Measurements from ENCODE around the gene ARMC7. TPM values are rescaled to one million over a fixed set of nuclear protein-coding genes. Genes with fewer than 3 reads are reported as not detected.

ARMC7 gene
- total RNA-seq, 1 donor from 2014 or later: 8.0 TPM

DNA sequence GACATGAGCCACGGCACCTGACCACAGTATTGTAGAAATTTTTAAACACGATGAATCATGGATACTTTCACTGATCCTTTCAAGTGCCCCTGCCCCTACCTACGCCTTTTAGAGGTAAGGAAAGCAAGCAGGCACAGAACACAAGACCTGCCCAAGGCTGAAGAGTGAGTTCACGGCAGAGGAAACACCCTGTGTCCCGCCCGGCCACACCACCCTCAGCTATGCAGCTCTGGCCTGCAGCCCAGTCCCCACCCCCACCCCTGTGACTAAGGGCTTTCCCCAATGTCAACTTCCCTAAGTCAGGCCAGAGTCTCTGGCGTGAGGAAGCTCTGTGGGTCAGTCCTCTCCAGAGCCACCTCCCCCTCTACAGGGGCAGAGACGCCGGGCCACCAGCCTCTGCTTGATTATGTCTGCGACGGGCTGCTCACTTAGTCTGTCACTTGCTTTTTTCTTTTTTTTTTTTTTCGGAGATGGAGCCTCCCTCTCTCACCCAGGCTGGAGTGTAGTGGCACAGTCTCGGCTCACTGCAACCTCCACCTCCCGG lies 13.6 kb upstream of the ARMC7 start:
- intact Hi-C loops (cut with DNase I): no loop called here
- peak; percentile 91 for DNase-seq (ENCODE audit: low spot score)

DNA sequence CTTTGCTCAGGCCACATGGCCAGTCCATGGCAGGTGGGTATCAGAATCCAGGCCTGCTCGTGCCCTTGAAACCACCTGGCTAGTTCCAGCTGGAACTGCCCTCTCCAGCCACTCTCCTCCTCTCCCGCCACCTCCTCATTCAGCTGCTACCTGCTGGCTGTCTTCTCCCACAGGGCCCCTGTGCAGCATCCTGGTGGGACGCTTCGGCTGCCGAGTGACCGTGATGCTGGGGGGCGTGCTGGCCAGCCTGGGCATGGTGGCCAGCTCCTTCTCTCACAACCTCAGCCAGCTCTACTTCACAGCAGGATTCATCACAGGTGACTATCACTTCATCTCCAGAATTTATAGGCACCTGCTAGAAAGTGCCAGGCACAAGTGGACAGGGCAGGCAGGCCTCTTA lies 11.9 kb upstream of the ARMC7 start:
- intact Hi-C loops (cut with DNase I): no loop called here
- no peak for DNase-seq (ENCODE audit: low spot score)

DNA sequence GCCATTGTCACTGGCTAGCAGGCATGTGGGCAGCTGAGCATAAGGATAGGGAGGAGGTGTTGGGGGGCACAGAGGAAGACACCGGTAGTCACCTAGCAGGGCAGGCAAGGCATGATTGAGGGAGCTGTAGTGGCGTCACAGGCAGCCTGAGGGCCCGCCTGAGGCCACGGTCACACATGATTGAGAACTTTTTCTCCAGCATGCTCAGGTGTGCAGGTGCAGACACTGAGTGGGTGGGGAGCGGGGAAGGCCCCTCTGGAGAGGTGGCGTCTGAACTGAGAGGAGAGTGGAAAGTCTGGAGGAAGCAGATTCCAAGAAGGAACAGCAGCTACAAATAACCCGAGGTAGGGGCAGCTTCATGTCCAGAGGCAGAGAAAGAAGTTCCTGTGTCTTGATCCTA lies 10.9 kb upstream of the ARMC7 start:
- DNase-seq (ENCODE audit: low spot score): no peak
- intact Hi-C loops (cut with DNase I): no loop called here

DNA sequence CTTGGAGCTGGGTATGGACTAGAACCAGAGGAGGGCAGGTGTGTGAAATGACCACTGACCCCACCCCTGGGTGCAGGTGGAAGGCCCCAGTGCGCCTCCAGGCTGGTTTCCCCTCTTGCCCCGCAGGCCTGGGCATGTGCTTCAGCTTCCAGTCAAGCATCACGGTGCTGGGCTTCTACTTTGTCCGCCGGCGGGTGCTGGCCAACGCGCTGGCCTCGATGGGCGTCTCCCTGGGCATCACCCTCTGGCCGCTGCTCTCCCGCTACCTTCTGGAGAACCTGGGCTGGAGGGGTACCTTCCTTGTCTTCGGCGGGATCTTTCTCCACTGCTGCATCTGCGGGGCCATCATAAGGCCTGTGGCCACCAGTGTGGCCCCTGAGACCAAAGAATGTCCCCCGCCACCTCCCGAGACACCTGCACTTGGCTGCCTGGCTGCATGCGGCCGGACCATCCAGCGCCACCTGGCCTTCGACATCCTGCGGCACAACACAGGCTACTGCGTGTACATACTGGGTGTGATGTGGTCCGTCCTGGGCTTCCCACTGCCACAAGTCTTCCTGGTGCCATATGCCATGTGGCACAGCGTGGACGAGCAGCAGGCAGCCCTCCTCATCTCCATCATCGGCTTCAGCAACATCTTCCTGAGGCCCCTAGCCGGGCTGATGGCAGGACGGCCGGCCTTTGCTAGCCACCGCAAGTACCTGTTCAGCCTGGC lies 9.7 kb upstream of the ARMC7 start:
- DNase-seq (ENCODE audit: low spot score): no peak
- intact Hi-C loops (cut with DNase I): no loop called here

DNA sequence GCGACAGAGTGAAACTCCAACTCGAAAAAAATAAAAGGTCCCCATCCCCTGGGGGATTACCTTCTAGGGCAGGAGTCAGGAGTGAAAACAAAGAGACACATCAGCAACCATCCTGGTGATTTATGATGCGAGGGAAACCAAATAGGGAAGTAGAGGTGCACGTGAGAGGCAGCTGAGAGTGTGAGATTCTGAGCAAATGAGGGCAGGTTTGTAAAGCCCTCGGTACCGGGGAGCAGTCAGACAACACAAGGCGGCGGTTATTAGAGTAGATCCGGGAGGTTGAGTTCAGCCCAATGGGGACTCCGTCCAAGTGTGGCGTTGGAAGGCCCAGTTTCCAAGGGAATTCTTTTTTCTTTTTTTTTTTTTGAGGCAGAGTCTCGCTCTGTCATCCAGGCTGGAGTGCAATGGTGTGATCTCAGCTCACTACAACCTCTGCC lies 7.4 kb upstream of the ARMC7 start:
- no peak for DNase-seq (ENCODE audit: low spot score)
- intact Hi-C loops (cut with DNase I): no loop called here

DNA sequence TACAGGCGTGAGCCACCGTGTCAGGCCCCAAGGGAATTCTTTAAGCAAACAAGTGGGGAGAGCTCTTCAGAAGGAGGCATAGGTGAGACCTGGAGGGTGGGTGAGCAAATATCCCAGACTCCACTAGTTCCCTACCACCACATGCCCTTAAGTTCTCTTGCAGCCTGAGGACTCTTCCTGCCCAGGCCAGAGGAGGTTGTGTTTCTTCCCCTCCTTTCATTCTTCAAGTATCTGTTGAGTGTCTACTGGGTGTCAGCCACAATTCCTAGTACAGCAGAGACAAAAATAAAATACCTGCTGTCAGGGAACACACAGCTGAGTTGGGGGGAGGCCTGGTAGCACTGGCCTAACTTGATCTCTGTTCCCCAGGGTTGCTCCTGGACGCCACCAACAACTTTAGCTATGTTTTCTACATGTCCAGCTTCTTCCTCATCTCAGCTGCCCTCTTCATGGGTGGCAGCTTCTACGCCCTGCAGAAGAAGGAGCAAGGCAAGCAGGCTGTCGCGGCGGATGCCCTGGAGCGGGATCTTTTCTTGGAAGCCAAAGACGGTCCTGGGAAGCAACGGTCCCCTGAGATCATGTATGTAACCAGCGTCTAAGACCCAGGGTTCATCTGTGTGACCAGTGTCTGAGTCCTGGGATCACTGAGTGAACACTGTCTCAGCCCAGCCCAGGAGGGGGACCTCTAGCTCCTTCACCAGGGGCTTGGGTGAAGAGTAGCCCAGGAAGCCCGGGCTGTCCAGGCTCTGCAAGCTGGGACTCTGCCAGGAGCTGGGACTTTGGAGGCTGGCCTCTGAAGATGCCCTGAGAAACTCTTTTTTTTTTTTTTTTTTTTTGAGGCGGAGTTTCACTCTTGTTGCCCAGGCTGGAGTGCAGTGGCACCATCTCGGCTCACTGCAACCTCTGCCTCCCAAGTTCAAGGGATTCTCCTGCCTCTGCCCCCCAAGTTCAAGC lies 5.9 kb upstream of the ARMC7 start:
- intact Hi-C loops (cut with DNase I): no loop called here
- DNase-seq (ENCODE audit: low spot score): no peak

DNA sequence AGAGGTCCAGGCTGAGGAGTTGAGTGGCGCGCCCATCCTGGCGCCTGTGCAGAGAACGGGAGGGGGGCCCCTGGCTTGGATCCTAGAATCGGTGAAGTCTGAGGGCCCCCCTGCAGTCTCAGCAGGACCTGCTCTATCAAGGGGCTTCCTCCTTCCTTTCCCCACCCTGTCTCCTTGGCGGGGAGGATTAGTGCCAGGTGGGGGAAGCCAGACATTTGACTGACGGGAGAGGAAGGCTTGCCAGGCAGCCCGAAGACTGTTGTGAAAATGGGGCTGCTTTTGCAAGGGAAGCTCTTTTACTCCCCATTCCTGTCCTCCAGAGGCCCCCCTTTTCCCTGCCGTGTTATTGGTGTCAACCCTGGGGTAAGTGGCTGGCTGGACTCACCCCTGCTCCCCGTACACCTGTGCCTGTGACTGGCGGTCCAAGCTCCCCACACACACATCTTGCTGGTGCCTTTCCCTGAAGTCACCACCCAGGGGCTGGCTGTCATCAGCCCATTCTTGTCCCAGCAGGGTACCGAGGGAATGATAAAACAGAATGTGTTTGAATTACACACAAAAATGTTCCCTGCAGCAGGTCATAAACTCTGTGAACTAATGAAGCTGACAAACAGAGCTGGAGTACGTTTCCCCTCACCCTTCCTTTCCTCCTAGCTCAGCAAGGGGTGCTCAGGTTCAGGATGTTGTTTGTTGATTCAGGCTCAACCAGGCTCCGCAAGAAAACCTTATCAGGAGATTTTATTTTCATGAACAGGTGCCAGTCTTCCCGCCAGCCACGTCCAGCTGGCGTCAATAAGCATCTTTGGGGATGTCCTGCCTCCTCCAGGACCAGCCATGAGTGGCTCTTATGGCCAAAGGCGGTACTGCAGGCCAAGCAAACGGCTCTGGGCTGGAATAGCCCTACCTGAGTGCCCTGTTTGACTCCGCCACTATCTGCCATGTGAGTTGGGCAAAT lies 4.4 kb upstream of the ARMC7 start:
- DNase-seq (ENCODE audit: low spot score): no peak
- intact Hi-C loops (cut with DNase I): no loop called here

DNA sequence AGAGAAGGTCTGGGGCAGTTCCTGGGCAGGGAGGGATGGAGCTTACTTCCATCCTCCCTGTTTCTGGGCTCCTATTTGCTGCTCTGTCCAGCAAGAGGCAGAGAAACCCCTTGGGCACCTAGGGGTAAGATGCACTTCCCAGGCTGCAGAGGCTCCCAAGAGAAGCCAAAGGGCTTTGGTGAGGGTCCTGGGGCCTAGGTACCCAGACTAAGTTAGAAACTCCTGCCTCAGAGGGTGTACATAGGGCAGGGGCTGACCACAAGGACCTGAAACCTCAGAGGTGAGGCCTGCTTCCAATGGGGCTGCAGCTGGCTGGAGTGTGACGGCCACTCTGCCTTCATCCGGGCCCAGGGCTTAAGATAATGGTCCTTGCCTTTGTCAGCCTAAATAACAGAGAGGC lies 1.6 kb upstream of the ARMC7 start:
- no peak for DNase-seq (ENCODE audit: low spot score)
- intact Hi-C loops (cut with DNase I): no loop called here

DNA sequence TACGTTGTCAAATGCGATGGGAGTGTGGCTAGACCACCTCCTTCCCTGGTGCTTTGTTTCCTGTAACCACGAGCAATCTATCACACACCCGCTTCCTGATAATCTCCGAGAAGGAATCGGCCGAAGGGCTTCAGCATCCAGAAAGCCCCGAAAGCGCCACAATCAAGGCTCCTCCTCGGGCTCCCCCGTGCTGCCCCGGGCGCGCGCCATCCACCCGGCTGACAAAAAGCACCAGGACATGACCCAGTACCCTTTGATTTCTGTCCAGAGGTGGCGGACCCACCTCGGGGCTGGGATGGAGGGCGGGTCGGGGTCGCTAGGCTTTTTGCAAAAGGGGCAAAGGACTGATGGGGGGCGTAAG lies 743 bp upstream of the ARMC7 start:
- intact Hi-C loops (cut with DNase I): no loop called here
- no peak for DNase-seq (ENCODE audit: low spot score)

DNA sequence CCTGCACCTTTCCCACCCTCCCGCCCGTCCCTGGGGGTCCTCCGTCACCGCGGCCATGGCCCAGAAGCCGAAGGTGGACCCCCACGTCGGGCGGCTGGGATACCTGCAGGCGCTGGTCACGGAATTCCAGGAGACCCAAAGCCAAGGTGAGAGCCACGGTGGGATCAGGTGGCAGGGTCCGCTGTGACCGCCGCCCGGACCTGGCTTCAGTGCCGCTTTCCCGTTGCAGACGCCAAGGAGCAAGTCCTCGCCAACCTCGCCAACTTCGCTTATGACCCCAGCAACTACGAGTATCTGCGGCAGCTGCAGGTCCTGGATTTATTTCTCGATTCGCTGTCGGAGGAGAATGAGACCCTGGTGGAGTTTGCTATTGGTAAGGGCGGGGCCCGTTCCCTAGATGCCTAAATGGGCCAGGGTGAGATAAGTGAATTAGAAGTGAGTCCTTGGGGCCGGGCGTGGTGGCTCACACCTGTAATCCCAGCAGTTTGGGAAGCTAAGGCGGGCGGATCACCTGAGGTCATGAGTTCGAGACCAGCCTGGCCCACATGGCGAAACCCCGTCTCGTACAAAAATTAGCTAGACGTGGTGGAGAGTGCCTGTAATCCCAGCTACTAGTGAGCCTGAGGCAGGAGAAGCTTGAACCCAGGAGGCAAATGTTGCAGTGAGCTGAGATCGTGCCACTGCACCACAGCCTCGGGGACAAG lies 617 bp downstream of the ARMC7 start:
- DNase-seq (ENCODE audit: low spot score): no peak
- intact Hi-C loops (cut with DNase I): loop anchor here (5.0 kb wide), 2 partner anchors 42 to 148 kb away; partner anchors contain the start of gene JPT1

DNA sequence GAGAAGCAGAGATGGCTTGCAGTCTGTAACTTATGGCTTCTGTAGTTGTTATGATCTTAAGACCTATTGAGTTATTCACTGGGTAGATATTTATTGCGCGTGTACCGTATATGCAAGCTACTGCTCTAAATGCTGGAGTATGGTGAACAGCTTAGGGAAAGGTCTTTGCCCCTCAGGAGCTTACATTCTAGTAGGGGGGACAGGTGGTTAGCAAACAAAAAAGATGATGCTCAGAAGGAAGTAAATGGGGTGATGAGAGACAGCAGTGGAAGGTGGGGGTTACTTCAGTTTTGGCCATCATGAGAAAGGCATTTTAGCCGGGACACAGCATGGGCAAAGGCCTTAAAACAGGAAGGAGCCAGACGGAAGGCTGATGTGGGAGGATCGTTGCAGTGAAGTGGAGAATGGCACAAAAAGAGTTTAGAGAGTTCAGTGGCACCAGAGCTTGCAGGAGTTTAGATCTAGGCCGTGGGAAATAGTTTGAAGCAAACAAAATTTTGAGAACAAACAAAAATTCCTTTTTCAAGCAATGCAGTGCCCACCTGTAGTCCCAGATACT lies 2.1 kb downstream of the ARMC7 start:
- intact Hi-C loops (cut with DNase I): loop anchor here (5.0 kb wide), 2 partner anchors 40 to 150 kb away; partner anchors contain the start of gene JPT1
- no peak for DNase-seq (ENCODE audit: low spot score)

DNA sequence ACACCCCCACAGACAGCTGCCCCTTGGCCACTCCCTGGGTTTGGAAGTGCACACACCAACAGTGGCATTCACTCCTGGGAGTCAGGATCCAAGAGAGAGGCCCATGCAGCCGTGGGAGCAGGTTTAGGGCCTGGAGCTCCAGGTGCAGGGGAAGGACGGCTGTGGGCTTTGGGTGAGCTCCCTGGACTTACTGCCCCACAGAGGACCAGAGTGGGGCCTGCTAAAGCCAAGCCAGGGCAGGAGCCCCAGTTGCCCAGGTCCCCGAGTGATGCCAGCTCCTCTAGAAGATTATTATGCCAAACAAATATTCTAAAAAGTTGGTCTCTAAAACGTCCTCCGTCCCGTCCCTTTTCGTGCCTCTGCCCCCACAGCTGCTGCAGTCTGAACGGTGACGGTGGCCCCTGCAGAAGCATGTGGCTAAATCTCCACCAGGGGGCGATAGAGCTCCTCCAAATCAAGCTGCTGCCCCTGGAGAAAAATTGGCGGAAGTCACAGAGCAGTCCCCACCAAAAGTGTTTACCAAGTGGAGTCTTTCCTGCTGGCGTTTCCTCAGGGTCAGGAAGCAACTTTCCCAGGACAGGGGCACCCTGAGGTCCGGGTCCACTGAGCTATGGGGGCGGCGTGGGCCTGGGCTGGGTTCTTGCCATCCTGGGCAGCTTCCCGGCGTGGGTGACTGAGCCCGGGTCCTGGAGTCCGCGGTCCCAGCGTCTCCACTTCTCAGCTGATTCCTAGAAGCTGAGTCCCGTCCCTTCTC lies 4.2 kb downstream of the ARMC7 start:
- intact Hi-C loops (cut with DNase I): loop anchor here (2.0 to 5.0 kb wide), 3 partner anchors 38 to 152 kb away; partner anchors contain the start of gene JPT1

DNA sequence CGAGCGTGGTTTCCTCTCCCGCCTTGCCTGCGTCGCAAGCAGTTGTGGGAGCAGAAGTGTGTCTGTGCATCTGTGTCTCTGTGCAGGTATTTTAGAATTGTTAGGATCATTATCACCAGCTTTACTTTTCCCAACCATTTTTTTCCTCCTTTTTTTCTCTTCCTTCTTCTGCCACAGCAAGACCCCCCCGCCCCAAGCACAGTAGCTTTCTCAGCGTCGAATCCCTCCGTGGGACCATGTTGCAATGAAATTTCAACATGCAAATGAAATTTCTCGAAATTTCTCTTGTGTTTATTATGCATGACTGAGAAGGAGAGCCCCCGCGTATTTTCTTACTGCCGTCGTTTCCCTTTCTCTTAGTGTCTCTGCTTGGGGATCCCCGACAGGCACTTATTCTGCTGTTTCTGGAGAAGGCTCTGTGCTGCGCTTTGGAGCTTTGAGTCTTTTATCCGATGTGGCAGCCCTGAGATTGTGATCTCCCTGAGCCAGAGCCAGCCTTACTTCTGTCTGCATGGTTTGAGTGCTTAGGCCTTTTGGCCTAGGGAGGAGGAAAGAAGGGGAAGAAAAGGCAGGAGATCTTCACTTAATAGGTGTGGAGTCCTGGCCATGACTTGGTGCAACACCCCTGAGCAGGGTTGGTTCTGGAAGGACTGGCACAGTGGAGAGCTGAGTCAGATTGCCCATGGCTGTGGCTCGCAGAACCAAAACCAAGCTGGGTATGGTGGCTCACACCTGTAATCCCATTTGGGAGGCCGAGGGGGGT lies 5.0 kb downstream of the ARMC7 start:
- no peak for DNase-seq (ENCODE audit: low spot score)
- intact Hi-C loops (cut with DNase I): loop anchor here (2.0 to 5.0 kb wide), 4 partner anchors 38 to 152 kb away; partner anchors contain the start of gene JPT1

More for the DNA sequence above, 4.2 kb downstream of the ARMC7 start:
- peak; percentile 93 for DNase-seq (ENCODE audit: low spot score)

DNA sequence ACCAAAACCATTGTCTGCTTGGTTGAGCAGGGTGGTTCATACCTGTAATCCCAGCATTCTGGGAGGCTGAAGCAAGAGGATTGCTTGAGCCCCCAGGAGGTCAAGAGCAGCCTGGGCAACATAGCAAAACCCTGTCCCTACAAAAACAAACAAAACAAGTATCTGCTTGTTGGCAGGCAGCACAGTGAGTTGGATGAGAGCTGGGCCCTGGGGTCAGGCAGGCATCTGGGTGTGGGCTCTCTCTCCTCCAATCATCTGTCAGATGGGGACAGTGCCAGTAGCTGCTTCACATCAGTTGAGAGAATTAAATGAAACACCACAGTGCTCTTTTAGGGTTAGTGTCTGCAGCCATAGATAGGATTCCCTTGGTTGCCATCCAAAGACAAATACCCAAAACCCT lies 5.8 kb downstream of the ARMC7 start:
- intact Hi-C loops (cut with DNase I): loop anchor here (2.0 to 5.0 kb wide), 2 partner anchors 57 to 85 kb away; no protein-coding TSS in a partner anchor
- no peak for DNase-seq (ENCODE audit: low spot score)

DNA sequence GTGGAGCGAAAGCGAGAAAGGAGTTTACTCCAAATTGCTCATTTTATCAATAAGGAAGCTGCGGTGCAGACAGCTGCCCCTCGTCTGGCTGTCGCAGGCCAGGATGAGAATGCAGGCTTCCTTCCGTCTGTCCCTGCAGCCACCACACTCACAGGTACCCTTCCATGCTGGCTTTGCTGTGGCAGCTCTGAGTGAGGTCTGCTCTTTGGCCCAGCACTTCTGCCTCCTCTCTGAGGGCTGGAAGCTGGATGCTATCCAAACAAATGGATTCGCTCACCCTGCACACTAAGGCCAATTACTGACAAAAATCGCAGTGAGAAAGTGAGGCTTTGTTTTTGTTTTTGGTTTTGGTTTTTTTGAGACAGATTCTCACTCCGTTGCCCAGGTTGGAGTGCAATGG lies 7.0 kb downstream of the ARMC7 start:
- intact Hi-C loops (cut with DNase I): loop anchor here (5.0 kb wide), 1 partner anchor 56 kb away; no protein-coding TSS in a partner anchor
- DNase-seq (ENCODE audit: low spot score): no peak

DNA sequence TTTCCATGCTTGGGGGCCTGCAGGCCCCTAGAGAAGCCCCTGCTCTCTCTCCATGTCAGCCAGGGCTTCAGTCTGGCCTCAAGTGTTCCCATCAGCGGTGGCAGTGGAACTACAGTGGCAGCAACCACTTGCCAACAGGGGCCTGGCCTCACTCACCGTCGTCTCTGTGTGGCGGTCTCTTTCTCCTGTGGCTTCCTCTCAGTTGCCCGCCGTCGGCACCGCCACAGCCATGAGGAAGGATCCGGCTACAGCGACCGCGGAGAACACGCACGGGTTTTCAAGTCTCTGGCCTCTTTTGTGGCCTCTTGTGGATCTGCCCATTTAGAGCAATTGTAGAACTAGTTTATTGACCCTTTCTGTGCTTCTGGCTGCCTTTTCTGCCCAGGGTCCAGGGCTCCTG lies 8.5 kb downstream of the ARMC7 start:
- DNase-seq (ENCODE audit: low spot score): no peak
- intact Hi-C loops (cut with DNase I): loop anchor here (5.0 kb wide), 1 partner anchor 54 kb away; no protein-coding TSS in a partner anchor

Measured in cardiac septum (tissue), 1 donor.